Spleen (tissue), 11 donors: Measurements from ENCODE around the gene CRMP1. TPM values are rescaled to one million over a fixed set of nuclear protein-coding genes. Genes with fewer than 3 reads are reported as not detected.

Experiments
- DNase-seq: peaks from one replicate; pipeline ENCODE4 v3.0.0-alpha.2; 2020
- H3K27ac ChIP-seq, 8 donors: fragments of 200-600 bp; sonication (generic) in 7 of 8; 1 replicate in 4 of 8; 2 replicates in 4 of 8; pipeline versions ENCODE4 v1.5.0 to v1.8.0; 2016 to 2021; ENCODE audit warnings: inconsistent platforms in 4 of 8, mild to moderate bottlenecking in 4 of 8, moderate library complexity in 1 of 8
- H3K27me3 ChIP-seq, 7 donors: fragments of 200-600 bp; sonication (generic) in 6 of 7; replicated peaks in 1 of 7; 1 replicate in 4 of 7; 2 replicates in 3 of 7; pipeline versions ENCODE4 v1.5.0 to v1.8.0; 2016 to 2021; ENCODE audit warnings: inconsistent platforms in 3 of 7, mild to moderate bottlenecking in 1 of 7
- H3K36me3 ChIP-seq, 6 donors: fragments of 200-600 bp; sonication (generic) in 5 of 6; 1 replicate in 4 of 6; 2 replicates in 2 of 6; pipeline versions ENCODE4 v1.5.0 to v1.8.0; 2016 to 2021; ENCODE audit warnings: inconsistent platforms in 2 of 6
- H3K4me1 ChIP-seq, 6 donors: fragments of 200-600 bp; sonication (generic) in 5 of 6; 1 replicate in 3 of 6; 2 replicates in 3 of 6; pipeline versions ENCODE4 v1.5.0 to v1.8.0; 2016 to 2021; ENCODE audit warnings: inconsistent platforms in 3 of 6
- H3K4me3 ChIP-seq, 8 donors: fragments of 200-600 bp; sonication (generic) in 7 of 8; 1 replicate in 4 of 8; 2 replicates in 4 of 8; pipeline versions ENCODE4 v1.5.0 to v1.8.0; 2016 to 2021; ENCODE audit warnings: inconsistent platforms in 4 of 8, mild to moderate bottlenecking in 4 of 8, moderate library complexity in 2 of 8
- H3K9me3 ChIP-seq, 8 donors: fragments of 200-600 bp; sonication (generic) in 7 of 8; 1 replicate in 4 of 8; 2 replicates in 4 of 8; pipeline versions ENCODE4 v1.5.0 to v1.8.0; 2016 to 2021; ENCODE audit warnings: inconsistent platforms in 4 of 8
- CTCF ChIP-seq, 11 experiments: fragments of 200-600 bp in 7 of 11; fragments of 450-650 bp in 4 of 11; sonication (generic) in 4 of 11; IDR thresholded peaks in 8 of 11; conservative IDR thresholded peaks in 3 of 11; 1 replicate in 7 of 11; 2 replicates in 4 of 11; pipeline versions ENCODE4 v1.4.0 to v1.8.0; 2016 to 2021; ENCODE audit warnings: antibody characterized with exemption in 11 of 11, inconsistent platforms in 4 of 11, mild to moderate bottlenecking in 1 of 11
- POLR2A ChIP-seq, 3 donors: fragments of 450-650 bp; IDR thresholded peaks; one replicate each; pipeline ENCODE4 v1.5.1; 2017; ENCODE audit warnings: antibody characterized with exemption in 3 of 3, mild to moderate bottlenecking in 1 of 3
- POLR2AphosphoS5 ChIP-seq, 3 donors: sonication (generic); formaldehyde crosslinking; IDR thresholded peaks; one replicate each; pipeline ENCODE4 v1.5.1; 2017; ENCODE audit warnings: antibody characterized with exemption in 3 of 3
- WGBS, 5 donors: extraction: QIAGEN DNeasy Blood & Tissue Kit in 3 of 5; methylation state at CpG; one replicate each; pipeline versions ENCODE4 v1.1.5 to v1.1.7; 2013 to 2018; 5-methylcytosine and 5-hydroxymethylcytosine counted together
- intact Hi-C: fragments of 100-400 bp; cut with DNase I; formaldehyde crosslinking; loops from one replicate; pipeline ENCODE4 v1.15.0; 2023; ENCODE audit warnings: low total_unique reads
- polyA plus RNA-seq, 3 donors: library from polyadenylated mRNA; stranded (reverse); fragments of 200-250 nt; gene quantifications; one replicate each; pipeline ENCODE4 v1.2.1, GENCODE V29; 2013
- total RNA-seq, 7 donors: library from RNA; depleted of rRNA in 3 of 7; stranded (reverse); fragments of >200 nt in 3 of 7; fragmentation: NEBNext Ultra II Directional in 4 of 7; extraction: Animal tissue kit (Norgen Biotek cat#: 25700) in 4 of 7; gene quantifications; one replicate each; pipeline versions ENCODE4 v1.1.0 to v1.2.1, GENCODE V29; 2016 to 2021
- donor health status: healthy with polysubstance abuse.
- donor health status: DM: no; HTN: no; CAD: no; lungs with moderate emphysema.
- donor health status: DM: no; HTN: no; CAD: no.
- donor health status: Bipolar disorder and iron deficiency.
- donor health status: healthy.
- donor health status: DM: no; HTN: no; CAD: no.
- donor health status: DM: yes; HTN: yes; CAD: no.

Gene CRMP1
- total and polyA plus RNA-seq, 10 donors, result 0.03 to 2.3 (median 0.85) TPM; not detected in 1

GRCh38 chr4:5927747-5928146 is 34.9 kb upstream of the CRMP1 start:
- Histone ChIP-seq H3K36me3 (no peaks in the 10 kb centered on the region), H3K4me3 (no peak overlapping the region), H3K9me3 (no peaks in the 10 kb centered on the region), H3K27ac (no peak overlapping the region), H3K4me1 (no peaks in the 10 kb centered on the region), H3K27me3 (peaks cover 0 to 28% (median 0%) of the 10 kb centered on the region in 7 donors)
- TF ChIP-seq POLR2AphosphoS5 (IDR thresholded peaks at IDR 0.05) (no peak), CTCF (IDR thresholded peaks at IDR 0.05 in 8 of 11, conservative IDR thresholded peaks at IDR 0.05 in 3 of 11) (no peak), POLR2A (IDR thresholded peaks at IDR 0.05) (no peak)
- intact Hi-C loops, result no loop called here
- DNase-seq, result no peak
- WGBS, 5 donors, result 45 to 83% (median 57%) methylated on average over 4 of the region's 4 CpGs

- H3K27me3 ChIP-seq, result peaks cover 0 to 26% (median 0%) of the 10 kb centered on the region in 7 donors
- no peak for DNase-seq
- no peaks in the 10 kb centered on the region for H3K36me3 ChIP-seq
- H3K4me1 ChIP-seq, result no peaks in the 10 kb centered on the region
- intact Hi-C loops, result no loop called here
- no peaks in the 10 kb centered on the region for H3K9me3 ChIP-seq
- no peak overlapping the region for H3K4me3 ChIP-seq
- TF ChIP-seq CTCF (IDR thresholded peaks at IDR 0.05 in 8 of 11, conservative IDR thresholded peaks at IDR 0.05 in 3 of 11) (no peak), POLR2A (IDR thresholded peaks at IDR 0.05) (no peak), POLR2AphosphoS5 (IDR thresholded peaks at IDR 0.05) (no peak)
- no peak overlapping the region for H3K27ac ChIP-seq
- WGBS, 5 donors, result 79 to 87% (median 85%) methylated on average over 3 of the region's 3 CpGs
Measured at GRCh38 chr4:5927116-5927515, 34.2 kb upstream of the CRMP1 start.

GRCh38 chr4:5926598-5926997 is 33.7 kb upstream of the CRMP1 start:
- no peak overlapping the region for H3K27ac ChIP-seq
- no peaks in the 10 kb centered on the region for H3K9me3 ChIP-seq
- intact Hi-C loops, result no loop called here
- peaks cover 0 to 27% (median 0%) of the 10 kb centered on the region in 7 donors for H3K27me3 ChIP-seq
- WGBS, 5 donors, result 30 to 51% (median 36%) methylated on average over 7 of the region's 7 CpGs
- no peak overlapping the region for H3K4me3 ChIP-seq
- no peak for DNase-seq
- H3K4me1 ChIP-seq, result no peaks in the 10 kb centered on the region
- TF ChIP-seq CTCF (IDR thresholded peaks at IDR 0.05 in 8 of 11, conservative IDR thresholded peaks at IDR 0.05 in 3 of 11) (no peak), POLR2A (IDR thresholded peaks at IDR 0.05) (no peak), POLR2AphosphoS5 (IDR thresholded peaks at IDR 0.05) (no peak)
- H3K36me3 ChIP-seq, result no peaks in the 10 kb centered on the region

- no peak for DNase-seq
- peaks cover 0 to 36% (median 0%) of the 10 kb centered on the region in 7 donors for H3K27me3 ChIP-seq
- WGBS, 5 donors, result 79 to 84% (median 82%) methylated on average over 16 of the region's 16 CpGs
Measured at GRCh38 chr4:5925419-5926200, 32.7 kb upstream of the CRMP1 start.

More at GRCh38 chr4:5925419-5926200, 32.7 kb upstream of the CRMP1 start:
- Histone ChIP-seq H3K4me1 (no peaks in the 10 kb centered on the region), H3K36me3 (no peaks in the 10 kb centered on the region), H3K4me3 (no peak overlapping the region), H3K9me3 (no peaks in the 10 kb centered on the region), H3K27ac (no peak overlapping the region)
- intact Hi-C loops, result no loop called here
- no peak for TF ChIP-seq CTCF (IDR thresholded peaks at IDR 0.05 in 8 of 11, conservative IDR thresholded peaks at IDR 0.05 in 3 of 11)
- no peak for TF ChIP-seq POLR2AphosphoS5 (IDR thresholded peaks at IDR 0.05)
- TF ChIP-seq POLR2A (IDR thresholded peaks at IDR 0.05), result no peak
